HepG2 (cell line): Measurements from ENCODE around the gene PGM3.
"Not testable (repeated sequence)": the region's sequence is repeated elsewhere in the genome, so short reads cannot be mapped to it uniquely, and the experiment has no call there.

Experiments
- FOXC1 ChIP-seq: sonication (generic); formaldehyde crosslinking; IDR thresholded peaks from 2 replicates; pipeline ENCODE4 v1.8.0; 2022; ENCODE audit warnings: mild to moderate bottlenecking, missing genetic modification reagents, borderline replicate concordance
- MXI1 ChIP-seq: IDR thresholded peaks from 3 replicates; pipeline ENCODE4 v1.6.1; 2012; ENCODE audit warnings: low read depth, low read length, inconsistent platforms, borderline replicate concordance
- NFIB ChIP-seq: sonication (generic); formaldehyde crosslinking; IDR thresholded peaks from 2 replicates; pipeline ENCODE4 v1.9.0; 2021; ENCODE audit warnings: missing genetic modification reagents, mild to moderate bottlenecking, borderline replicate concordance
- RAD21 ChIP-seq: fragments of 450-650 bp; formaldehyde crosslinking; IDR thresholded peaks from 2 replicates; pipeline ENCODE4 v1.5.0; 2020; ENCODE audit warnings: mild to moderate bottlenecking
- SIN3A ChIP-seq: IDR thresholded peaks from 2 replicates; pipeline ENCODE4 v1.6.1; 2011; ENCODE audit warnings: low read depth, mild to moderate bottlenecking, control low read depth, low read length, borderline replicate concordance
- SMAD1 ChIP-seq: sonication (generic); formaldehyde crosslinking; IDR thresholded peaks from 2 replicates; pipeline ENCODE4 v1.4.0; 2020; ENCODE audit warnings: missing genetic modification reagents, low read depth, mild to moderate bottlenecking, borderline replicate concordance
- SMC3 ChIP-seq: IDR thresholded peaks from 2 replicates; pipeline ENCODE4 v1.6.1; 2011; ENCODE audit warnings: low read length, improper control_type of control experiment
- SRY ChIP-seq: sonication (generic); formaldehyde crosslinking; IDR thresholded peaks from 2 replicates; pipeline ENCODE4 v1.8.0; 2022; ENCODE audit warnings: mild to moderate bottlenecking, missing genetic modification reagents
- ZNF331 ChIP-seq: sonication (generic); formaldehyde crosslinking; IDR thresholded peaks from 2 replicates; pipeline ENCODE4 v1.4.0; 2020; ENCODE audit warnings: missing genetic modification reagents
- ZSCAN12 ChIP-seq: sonication (generic); formaldehyde crosslinking; IDR thresholded peaks from 2 replicates; pipeline ENCODE4 v1.9.0; 2021; ENCODE audit warnings: mild to moderate bottlenecking, missing genetic modification reagents
- TF ChIP-seq, protein P1 (sequence below): sonication (generic); formaldehyde crosslinking; IDR thresholded peaks from 2 replicates; pipeline ENCODE4 v1.5.0; 2020; ENCODE audit warnings: mild to moderate bottlenecking, missing genetic modification reagents, moderate library complexity
- TF ChIP-seq, protein P2 (sequence below): sonication (generic); formaldehyde crosslinking; IDR thresholded peaks from 2 replicates; pipeline ENCODE4 v1.5.1; 2020; ENCODE audit warnings: mild to moderate bottlenecking, missing genetic modification reagents
- TF ChIP-seq, protein P3 (sequence below): IDR thresholded peaks from 2 replicates; pipeline ENCODE4 v1.6.1; 2016; ENCODE audit warnings: low read depth

DNA sequence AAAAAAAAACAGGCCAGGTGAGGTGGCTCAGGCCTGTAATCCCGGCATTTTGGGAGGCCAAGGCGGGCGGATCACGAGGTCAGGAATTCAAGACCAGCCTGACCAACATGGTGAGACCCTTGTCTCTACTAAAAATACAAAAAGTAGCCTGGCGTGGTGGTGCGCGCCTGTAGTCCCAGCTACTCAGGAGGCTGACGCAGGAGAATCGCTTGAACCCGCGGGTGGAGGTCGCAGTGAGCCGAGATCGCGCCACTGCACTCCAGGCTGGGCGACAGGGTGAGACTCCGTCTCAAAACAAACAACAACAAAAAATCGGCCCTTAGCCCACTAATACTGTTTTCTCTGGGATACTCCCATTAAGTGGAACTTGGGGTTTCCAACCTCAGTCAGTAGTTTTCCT lies 1.1 kb downstream of the PGM3 start:
- TF ChIP-seq, protein P1, sequence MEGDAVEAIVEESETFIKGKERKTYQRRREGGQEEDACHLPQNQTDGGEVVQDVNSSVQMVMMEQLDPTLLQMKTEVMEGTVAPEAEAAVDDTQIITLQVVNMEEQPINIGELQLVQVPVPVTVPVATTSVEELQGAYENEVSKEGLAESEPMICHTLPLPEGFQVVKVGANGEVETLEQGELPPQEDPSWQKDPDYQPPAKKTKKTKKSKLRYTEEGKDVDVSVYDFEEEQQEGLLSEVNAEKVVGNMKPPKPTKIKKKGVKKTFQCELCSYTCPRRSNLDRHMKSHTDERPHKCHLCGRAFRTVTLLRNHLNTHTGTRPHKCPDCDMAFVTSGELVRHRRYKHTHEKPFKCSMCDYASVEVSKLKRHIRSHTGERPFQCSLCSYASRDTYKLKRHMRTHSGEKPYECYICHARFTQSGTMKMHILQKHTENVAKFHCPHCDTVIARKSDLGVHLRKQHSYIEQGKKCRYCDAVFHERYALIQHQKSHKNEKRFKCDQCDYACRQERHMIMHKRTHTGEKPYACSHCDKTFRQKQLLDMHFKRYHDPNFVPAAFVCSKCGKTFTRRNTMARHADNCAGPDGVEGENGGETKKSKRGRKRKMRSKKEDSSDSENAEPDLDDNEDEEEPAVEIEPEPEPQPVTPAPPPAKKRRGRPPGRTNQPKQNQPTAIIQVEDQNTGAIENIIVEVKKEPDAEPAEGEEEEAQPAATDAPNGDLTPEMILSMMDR (CRISPR knock-in tag): not testable (repeated sequence)
- not testable (repeated sequence) for TF ChIP-seq SIN3A; FOXC1 (CRISPR knock-in tag); ZNF331 (CRISPR knock-in tag); SMC3; SMAD1 (CRISPR knock-in tag); SRY (CRISPR knock-in tag); RAD21 (CRISPR knock-in tag); ZSCAN12 (CRISPR knock-in tag); MXI1; NFIB (CRISPR knock-in tag)
- TF ChIP-seq, protein P2, sequence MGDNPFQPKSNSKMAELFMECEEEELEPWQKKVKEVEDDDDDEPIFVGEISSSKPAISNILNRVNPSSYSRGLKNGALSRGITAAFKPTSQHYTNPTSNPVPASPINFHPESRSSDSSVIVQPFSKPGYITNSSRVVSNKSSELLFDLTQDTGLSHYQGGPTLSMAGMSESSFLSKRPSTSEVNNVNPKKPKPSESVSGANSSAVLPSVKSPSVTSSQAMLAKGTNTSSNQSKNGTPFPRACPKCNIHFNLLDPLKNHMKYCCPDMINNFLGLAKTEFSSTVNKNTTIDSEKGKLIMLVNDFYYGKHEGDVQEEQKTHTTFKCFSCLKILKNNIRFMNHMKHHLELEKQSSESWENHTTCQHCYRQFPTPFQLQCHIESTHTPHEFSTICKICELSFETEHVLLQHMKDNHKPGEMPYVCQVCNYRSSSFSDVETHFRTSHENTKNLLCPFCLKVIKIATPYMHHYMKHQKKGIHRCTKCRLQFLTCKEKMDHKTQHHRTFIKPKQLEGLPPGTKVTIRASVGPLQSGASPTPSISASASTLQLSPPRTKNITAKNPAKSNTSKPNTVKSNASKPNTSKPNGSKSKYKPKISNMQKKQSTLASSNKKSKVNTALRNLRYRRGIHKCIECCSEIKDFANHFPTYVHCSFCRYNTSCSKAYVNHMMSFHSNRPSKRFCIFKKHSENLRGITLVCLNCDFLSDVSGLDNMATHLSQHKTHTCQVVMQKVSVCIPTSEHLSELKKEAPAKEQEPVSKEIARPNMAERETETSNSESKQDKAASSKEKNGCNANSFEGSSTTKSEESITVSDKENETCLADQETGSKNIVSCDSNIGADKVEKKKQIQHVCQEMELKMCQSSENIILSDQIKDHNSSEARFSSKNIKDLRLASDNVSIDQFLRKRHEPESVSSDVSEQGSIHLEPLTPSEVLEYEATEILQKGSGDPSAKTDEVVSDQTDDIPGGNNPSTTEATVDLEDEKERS (CRISPR knock-in tag): not testable (repeated sequence)
- TF ChIP-seq, protein P3, sequence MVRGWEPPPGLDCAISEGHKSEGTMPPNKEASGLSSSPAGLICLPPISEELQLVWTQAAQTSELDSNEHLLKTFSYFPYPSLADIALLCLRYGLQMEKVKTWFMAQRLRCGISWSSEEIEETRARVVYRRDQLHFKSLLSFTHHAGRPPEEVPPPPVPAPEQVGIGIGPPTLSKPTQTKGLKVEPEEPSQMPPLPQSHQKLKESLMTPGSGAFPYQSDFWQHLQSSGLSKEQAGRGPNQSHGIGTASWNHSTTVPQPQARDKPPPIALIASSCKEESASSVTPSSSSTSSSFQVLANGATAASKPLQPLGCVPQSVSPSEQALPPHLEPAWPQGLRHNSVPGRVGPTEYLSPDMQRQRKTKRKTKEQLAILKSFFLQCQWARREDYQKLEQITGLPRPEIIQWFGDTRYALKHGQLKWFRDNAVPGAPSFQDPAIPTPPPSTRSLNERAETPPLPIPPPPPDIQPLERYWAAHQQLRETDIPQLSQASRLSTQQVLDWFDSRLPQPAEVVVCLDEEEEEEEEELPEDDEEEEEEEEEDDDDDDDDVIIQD (CRISPR knock-in tag): not testable (repeated sequence)
